Loucy (cell line): ENCODE data around the gene ACER2.

ENCODE experiments used
- H2AFZ ChIP-seq: fragments of 200-600 bp; sonication (generic); 2 replicates; pipeline ENCODE4 v1.6.0; 2016; ENCODE audit warnings: antibody characterized with exemption, mild to moderate bottlenecking, low read length, moderate library complexity
- H3F3A ChIP-seq: fragments of 200-600 bp; 2 replicates; pipeline ENCODE4 v1.6.0; 2016; ENCODE audit warnings: antibody characterized with exemption, low read depth, mild to moderate bottlenecking
- H3K27me3 ChIP-seq: fragments of 200-600 bp; sonication (generic); 2 replicates; pipeline ENCODE4 v1.6.1; 2014; ENCODE audit warnings: low read length, mild to moderate bottlenecking; ENCODE audit not compliant: insufficient read depth, poor library complexity, severe bottlenecking
- H3K36me3 ChIP-seq: fragments of 200-600 bp; sonication (generic); 2 replicates; pipeline ENCODE4 v1.6.1; 2016; ENCODE audit warnings: low read length; ENCODE audit not compliant: insufficient read depth
- H3K4me1 ChIP-seq: fragments of 200-600 bp; sonication (generic); 2 replicates; pipeline ENCODE4 v1.5.1; 2014; ENCODE audit warnings: low read length, mild to moderate bottlenecking; ENCODE audit not compliant: insufficient read depth, poor library complexity, severe bottlenecking
- H3K4me2 ChIP-seq: fragments of 200-600 bp; sonication (generic); 2 replicates; pipeline ENCODE4 v1.6.0; 2014; ENCODE audit warnings: antibody characterized with exemption, low read length, low read depth, mild to moderate bottlenecking; ENCODE audit not compliant: poor library complexity, severe bottlenecking
- H3K4me3 ChIP-seq: fragments of 200-600 bp; sonication (generic); 2 replicates; pipeline ENCODE4 v1.5.1; 2014; ENCODE audit warnings: low read length, mild to moderate bottlenecking, mixed read lengths; ENCODE audit not compliant: poor library complexity, severe bottlenecking
- H3K79me2 ChIP-seq: fragments of 200-600 bp; sonication (generic); 2 replicates; pipeline ENCODE4 v1.6.1; 2014; ENCODE audit warnings: low read length; ENCODE audit not compliant: insufficient read depth
- H3K9ac ChIP-seq: fragments of 200-600 bp; sonication (generic); 2 replicates; pipeline ENCODE4 v1.6.0; 2014; ENCODE audit warnings: mild to moderate bottlenecking, low read depth, low read length, moderate library complexity; ENCODE audit not compliant: poor library complexity, severe bottlenecking
- H3K9me2 ChIP-seq: fragments of 200-600 bp; sonication (generic); replicated peaks from 2 replicates; pipeline ENCODE4 v1.6.1; 2016; ENCODE audit warnings: low read depth, low read length, mixed read lengths
- H3K9me3 ChIP-seq: fragments of 200-600 bp; sonication (generic); 2 replicates; pipeline ENCODE4 v1.6.1; 2014; ENCODE audit warnings: mild to moderate bottlenecking, antibody characterized with exemption, low read length, low read depth; ENCODE audit not compliant: insufficient read depth
- H4K20me1 ChIP-seq: fragments of 200-600 bp; sonication (generic); 2 replicates; pipeline ENCODE4 v1.6.0; 2014; ENCODE audit warnings: antibody characterized with exemption, low read length, mild to moderate bottlenecking; ENCODE audit not compliant: insufficient read depth, poor library complexity, severe bottlenecking
- CTCF ChIP-seq: fragments of 200-600 bp; sonication (generic); conservative IDR thresholded peaks from 2 replicates; pipeline ENCODE4 v1.5.1; 2014; ENCODE audit warnings: mild to moderate bottlenecking, antibody characterized with exemption, low read length
- EZH2phosphoT487 ChIP-seq: fragments of 200-600 bp; IDR thresholded peaks from 2 replicates; pipeline ENCODE4 v1.6.1; 2018; ENCODE audit warnings: antibody characterized with exemption, mild to moderate bottlenecking, moderate library complexity, borderline replicate concordance

ACER2 gene

DNA sequence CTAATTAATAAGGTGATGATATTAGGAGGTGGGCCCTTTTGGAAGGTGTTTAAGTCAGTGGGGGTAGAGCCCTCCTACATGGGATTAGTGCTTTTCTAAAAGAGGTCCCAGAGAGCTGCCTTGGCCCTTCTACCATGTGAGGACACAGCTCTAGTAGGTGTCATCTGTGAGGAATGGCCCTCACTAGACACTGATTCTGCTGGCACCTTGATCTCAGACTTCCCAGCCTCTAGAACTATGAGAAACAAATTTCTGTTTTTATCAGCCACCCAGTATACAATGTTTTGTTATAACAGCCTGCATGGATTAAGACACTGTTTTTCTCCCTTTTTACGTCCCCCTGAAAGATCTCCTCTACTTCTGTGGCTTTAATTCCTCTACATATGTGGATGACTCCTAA, 31.6 kb downstream of the ACER2 start:
- no peaks in the 10 kb centered on the region for H3K4me1 ChIP-seq
- H4K20me1 ChIP-seq = no peaks in the 10 kb centered on the region
- H3K79me2 ChIP-seq = no peaks in the 10 kb centered on the region
- no peak overlapping the region for H3K9ac ChIP-seq
- H3K4me2 ChIP-seq = no peak overlapping the region
- no peaks in the 10 kb centered on the region for H3F3A ChIP-seq
- TF ChIP-seq CTCF (no peak), EZH2phosphoT487 (no peak)
- no peaks in the 10 kb centered on the region for H3K9me3 ChIP-seq
- no peak overlapping the region for H2AFZ ChIP-seq
- no peaks in the 10 kb centered on the region for H3K9me2 ChIP-seq
- no peaks in the 10 kb centered on the region for H3K36me3 ChIP-seq
- H3K4me3 ChIP-seq = no peak overlapping the region
- no peaks in the 10 kb centered on the region for H3K27me3 ChIP-seq

DNA sequence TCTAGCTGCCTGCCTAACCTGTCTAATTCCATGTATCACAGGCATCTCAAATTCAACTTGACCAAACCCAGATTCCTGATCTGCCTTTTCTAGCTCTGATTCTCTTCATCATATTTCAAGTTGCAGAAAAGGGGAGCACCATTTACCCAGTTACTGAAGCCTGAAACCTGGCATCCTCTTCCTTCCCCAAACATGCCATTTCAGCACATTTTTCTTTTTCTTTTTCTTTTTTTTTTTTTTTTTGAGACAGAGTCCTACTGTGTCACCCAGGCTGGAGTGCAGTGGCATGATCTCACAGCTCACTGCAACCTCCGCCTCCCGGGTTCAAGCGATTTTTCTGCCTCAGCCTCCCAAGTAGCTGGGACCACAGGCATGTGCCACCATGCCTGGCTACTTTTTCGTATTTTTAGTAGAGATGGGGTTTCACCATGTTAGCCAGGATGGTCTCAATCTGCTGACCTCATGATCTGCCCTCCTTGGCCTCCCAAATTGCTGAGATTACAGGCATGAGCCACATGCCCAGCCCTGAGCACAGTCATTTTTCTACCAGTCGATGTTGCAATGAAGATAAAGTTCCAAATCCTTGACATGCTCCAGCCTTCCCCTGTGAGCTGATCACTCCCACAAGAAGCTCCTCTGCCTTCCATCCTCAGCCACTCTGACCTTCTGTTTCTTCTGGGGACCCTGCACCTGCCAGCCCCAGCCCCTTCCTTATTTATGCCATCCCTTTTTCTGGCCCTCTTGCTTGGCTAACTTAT, 32.2 kb downstream of the ACER2 start:
- Histone ChIP-seq H3K9ac (no peak overlapping the region), H3K4me3 (no peak overlapping the region), H3K4me2 (no peak overlapping the region)

DNA sequence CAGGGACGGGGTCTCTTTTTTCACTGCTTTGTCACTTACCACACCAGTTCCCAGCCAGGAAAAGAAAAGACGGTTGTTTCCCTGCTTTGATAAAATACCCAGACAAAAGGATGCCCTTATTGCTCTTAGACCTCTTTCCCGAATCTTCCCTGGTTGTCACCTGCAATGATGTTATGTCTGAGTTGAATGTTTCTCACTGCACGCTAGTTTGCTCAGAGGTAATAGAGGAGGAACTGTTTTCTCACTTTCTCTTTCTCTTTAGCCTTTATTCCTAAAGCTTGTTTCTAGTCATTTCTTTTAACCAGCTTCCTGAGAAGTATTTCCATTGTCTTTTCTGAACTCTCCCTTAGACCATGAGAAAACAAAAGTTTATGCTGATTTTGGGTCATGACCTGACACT, 32.9 kb downstream of the ACER2 start:
- H2AFZ ChIP-seq = no peak overlapping the region
- no peak overlapping the region for H3K4me3 ChIP-seq
- no peaks in the 10 kb centered on the region for H3K9me2 ChIP-seq
- H4K20me1 ChIP-seq = no peaks in the 10 kb centered on the region
- no peak overlapping the region for H3K9ac ChIP-seq
- no peaks in the 10 kb centered on the region for H3K9me3 ChIP-seq
- H3K36me3 ChIP-seq = no peaks in the 10 kb centered on the region; the same call in 1 of the 2 replicates
- no peaks in the 10 kb centered on the region for H3F3A ChIP-seq
- TF ChIP-seq CTCF (no peak), EZH2phosphoT487 (no peak)
- H3K4me1 ChIP-seq = no peaks in the 10 kb centered on the region
- no peaks in the 10 kb centered on the region for H3K27me3 ChIP-seq
- no peak overlapping the region for H3K4me2 ChIP-seq
- no peaks in the 10 kb centered on the region for H3K79me2 ChIP-seq

More for the DNA sequence above, 32.2 kb downstream of the ACER2 start:
- Histone ChIP-seq H3K4me1 (no peaks in the 10 kb centered on the region), H2AFZ (no peak overlapping the region), H3K9me2 (no peaks in the 10 kb centered on the region), H3K36me3 (no peaks in the 10 kb centered on the region; the same call in 1 of the 2 replicates), H3F3A (no peaks in the 10 kb centered on the region), H3K79me2 (no peaks in the 10 kb centered on the region), H3K9me3 (no peaks in the 10 kb centered on the region), H4K20me1 (no peaks in the 10 kb centered on the region), H3K27me3 (no peaks in the 10 kb centered on the region)
- no peak for TF ChIP-seq CTCF
